Fibroblast of villous mesenchyme (primary cell): ENCODE results near the gene MAEA. TPM values are rescaled to one million over a fixed set of nuclear protein-coding genes. Genes with fewer than 3 reads are reported as not detected.

Experiments
- DNase-seq: peaks from one replicate; pipeline ENCODE4 v3.0.0-alpha.2; 2010; ENCODE audit warnings: low read depth
- H3K4me3 ChIP-seq: 2 replicates; pipeline ENCODE4 v1.5.1; 2011; ENCODE audit warnings: low read depth, mild to moderate bottlenecking, low read length
- total RNA-seq: library from RNA; depleted of rRNA; stranded (reverse); fragments of >200 nt; gene quantifications from 2 replicates; pipeline ENCODE4 v1.2.3, GENCODE V29; 2012
- TF ChIP-seq, protein P1 (sequence below): IDR thresholded peaks from 2 replicates; pipeline ENCODE4 v1.5.1; 2012; ENCODE audit warnings: low read depth, mild to moderate bottlenecking, low read length; ENCODE audit not compliant: insufficient read depth

Gene MAEA
- total RNA-seq, 1 donor = 59.6 TPM

DNA sequence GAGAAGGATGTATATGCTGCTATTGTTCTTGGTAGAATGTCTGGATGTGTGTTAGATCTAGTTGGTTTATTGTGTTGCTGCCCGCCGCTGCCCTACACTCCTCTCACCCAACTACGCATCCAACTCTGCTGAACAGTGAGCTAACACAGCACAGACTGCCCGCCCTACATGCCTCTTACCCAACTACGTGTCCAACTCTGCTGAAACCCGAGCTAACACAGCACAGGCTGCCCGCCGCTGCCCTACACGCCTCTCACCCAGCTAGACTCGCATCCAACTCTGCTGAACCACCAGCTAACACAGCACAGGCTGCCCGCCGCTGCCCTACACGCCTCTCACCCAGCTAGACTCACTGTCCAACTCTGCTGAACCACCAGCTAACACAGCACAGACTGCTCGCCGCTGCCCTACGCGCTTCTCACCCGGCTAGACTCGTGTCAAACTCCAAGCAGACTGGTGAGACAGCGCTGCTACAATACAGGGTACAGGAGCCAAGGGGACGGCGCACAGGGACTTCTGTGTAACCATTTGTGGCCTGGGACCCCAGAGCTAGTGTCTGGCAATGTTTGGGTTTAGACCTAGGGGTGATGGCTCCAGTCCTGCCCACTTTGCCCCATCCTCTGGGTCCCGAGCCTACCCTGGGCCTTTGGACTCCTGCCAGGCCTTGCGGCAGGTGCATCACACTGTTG is 29.1 kb upstream of the MAEA start:
- no peak for DNase-seq
- TF ChIP-seq, protein P1, sequence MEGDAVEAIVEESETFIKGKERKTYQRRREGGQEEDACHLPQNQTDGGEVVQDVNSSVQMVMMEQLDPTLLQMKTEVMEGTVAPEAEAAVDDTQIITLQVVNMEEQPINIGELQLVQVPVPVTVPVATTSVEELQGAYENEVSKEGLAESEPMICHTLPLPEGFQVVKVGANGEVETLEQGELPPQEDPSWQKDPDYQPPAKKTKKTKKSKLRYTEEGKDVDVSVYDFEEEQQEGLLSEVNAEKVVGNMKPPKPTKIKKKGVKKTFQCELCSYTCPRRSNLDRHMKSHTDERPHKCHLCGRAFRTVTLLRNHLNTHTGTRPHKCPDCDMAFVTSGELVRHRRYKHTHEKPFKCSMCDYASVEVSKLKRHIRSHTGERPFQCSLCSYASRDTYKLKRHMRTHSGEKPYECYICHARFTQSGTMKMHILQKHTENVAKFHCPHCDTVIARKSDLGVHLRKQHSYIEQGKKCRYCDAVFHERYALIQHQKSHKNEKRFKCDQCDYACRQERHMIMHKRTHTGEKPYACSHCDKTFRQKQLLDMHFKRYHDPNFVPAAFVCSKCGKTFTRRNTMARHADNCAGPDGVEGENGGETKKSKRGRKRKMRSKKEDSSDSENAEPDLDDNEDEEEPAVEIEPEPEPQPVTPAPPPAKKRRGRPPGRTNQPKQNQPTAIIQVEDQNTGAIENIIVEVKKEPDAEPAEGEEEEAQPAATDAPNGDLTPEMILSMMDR = no peak
- no peak overlapping the region for H3K4me3 ChIP-seq

DNA sequence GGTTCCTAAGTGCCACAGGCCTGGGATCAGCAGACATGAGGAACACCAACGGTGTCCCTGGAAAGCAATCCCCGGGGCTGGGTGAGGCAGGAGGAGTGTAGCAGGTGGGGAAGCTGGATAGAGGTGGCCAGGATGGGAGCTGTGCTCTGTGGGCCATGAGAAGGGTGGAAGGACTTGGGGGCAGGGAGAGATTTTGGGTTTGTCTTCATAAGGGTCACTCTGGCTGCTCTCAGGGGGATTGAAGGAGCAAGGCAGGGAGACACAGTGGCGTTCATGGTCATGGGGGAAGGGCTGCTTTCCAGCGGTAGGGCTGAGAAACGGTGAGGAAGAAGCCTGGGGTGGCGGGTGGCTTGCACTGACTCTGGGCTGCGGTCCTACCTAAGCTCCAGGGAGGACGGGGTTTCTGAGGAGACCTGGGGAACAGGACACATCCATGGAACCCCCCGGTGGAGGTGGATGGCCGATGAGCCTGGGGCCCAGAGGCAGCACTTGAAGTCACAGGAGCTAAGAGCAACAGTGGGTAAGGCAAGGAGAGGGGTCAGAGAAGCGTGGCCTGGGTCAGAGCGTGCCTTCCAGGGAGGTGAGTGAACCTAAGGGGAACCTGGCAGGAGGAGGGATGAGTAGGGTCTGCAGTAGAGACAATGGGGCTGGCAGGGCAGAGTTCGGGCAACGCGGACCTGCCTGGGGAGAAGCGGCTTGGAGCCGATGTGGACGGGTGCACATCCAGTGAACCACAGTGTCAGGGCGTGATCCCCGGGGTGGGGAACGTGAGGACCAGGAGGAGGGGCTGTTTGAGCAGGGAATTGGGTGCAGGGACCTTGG is 28.4 kb upstream of the MAEA start:
- no peak overlapping the region for H3K4me3 ChIP-seq
- no peak for DNase-seq
- TF ChIP-seq, protein P1 = no peak

DNA sequence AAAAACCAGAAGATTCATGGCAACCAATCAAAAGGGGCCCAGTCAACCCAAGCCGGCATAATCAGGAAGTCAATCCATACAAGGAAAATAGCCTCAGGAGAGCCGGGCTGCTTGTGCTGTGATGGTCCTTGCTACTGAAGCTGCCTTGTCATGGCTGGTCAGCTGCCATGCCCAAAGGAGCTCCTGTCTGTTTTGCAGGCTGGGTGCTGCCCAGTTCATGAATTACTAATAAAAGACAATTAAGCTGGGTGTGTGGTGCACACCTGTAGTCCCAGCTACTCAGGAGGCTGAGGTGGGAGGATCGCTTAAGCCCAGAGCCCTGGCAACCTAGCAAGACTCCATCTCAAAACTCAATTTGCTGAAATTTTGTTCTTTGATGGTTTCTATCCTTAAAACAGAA is 24.7 kb upstream of the MAEA start:
- DNase-seq = no peak
- TF ChIP-seq, protein P1 = no peak
- no peak overlapping the region for H3K4me3 ChIP-seq

DNA sequence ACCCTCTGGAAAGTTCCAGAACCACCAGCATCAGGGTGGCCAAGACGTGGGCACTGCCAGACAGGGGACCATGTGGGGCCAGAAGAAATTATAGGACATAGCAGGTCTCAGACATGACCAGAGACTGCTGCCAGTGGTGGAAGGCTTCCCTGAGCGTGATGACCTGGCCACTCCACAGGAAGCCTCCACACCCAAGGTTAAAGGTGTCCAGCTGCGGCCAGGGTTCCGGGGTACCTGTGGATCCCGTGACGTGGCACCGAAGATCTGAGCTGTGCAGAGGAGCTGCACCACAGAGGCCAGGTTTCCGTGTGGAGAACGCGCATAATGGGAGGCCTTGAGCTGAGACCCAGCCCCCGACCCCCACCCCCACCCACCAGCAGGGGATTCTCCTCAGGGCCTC is 24.3 kb upstream of the MAEA start:
- H3K4me3 ChIP-seq = no peak overlapping the region
- DNase-seq = no peak
- TF ChIP-seq, protein P1 = no peak

DNA sequence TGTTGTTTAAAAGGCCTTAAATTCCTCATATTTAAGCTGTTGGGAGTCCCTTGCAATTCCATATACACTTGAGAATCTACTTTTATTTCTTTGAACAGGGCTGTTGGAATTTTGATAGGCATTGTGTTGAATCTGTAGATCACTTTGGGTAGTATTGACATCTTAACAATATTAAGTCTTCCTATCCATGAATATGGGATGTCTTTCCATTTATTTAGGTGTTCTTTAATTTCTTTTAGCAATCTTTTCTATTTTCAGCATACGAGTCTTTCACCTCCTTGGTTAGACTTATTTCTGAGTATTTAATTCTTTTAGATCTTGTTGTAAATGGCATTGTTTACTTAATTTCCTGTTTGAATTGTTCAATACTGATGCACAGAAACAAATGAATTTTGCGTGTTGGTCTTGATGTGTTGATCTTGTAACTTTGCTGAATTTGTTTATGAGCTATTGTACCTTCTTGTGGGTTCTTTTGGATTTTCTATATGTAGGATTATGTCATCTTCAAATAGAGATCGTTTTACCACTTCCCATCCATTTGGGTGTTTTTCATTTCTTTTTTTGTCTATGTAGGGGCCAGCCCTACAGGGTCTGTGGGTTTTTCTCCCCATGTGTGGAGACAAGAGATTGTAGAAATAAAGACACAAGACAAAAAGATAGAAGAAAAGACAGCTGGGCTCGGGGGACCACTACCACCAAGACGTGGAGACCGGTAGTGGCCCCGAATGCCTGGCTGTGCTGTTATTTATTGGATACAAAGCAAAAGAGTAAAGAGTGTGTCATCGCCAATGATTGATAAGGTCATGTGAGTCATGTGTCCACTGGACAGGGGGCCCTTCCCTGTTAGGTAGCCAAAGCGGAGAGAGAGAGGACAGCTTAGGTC is 22.6 kb upstream of the MAEA start:
- no peak overlapping the region for H3K4me3 ChIP-seq
- DNase-seq = no peak
- TF ChIP-seq, protein P1 = no peak

DNA sequence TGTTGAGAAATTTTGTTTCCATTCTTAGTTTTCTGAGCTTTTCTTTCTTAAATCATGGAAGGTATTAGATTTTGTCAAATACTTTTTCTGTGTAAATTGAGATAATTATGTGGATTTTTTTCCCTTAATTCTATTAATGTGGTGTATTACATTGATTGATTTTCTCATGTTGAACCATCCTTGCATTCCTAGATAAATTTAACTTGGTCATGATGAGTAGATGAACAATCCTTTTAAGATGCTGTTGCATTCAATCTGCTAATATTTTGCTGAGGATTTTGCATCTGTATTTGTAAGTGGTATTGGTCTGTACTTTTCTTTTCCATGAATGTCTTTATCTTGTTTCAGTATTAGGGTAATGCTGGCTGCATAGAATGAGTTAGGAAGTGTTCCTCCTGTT is 20.5 kb upstream of the MAEA start:
- no peak for DNase-seq
- TF ChIP-seq, protein P1 = no peak
- H3K4me3 ChIP-seq = no peak overlapping the region
